ENCODE data around the gene C1orf56. TPM values are rescaled to one million over a fixed set of nuclear protein-coding genes. Genes with fewer than 3 reads are reported as not detected.
A peak's percentile ranks its signal among the peaks of the same experiment; 100 is the strongest.

C1orf56 gene
- total and polyA plus RNA-seq, 11 donors = 6.3 to 14.2 (median 7.8) TPM

GRCh38 chr1:151003180-151003579 is 44.4 kb upstream of the C1orf56 start:
- no peaks in the 10 kb centered on the region for H3K27me3 ChIP-seq
- peak overlapping the region in 11 of 12 donors; percentile 6 to 64 (median 49) for H3K27ac ChIP-seq
- TF ChIP-seq CTCF (IDR thresholded peaks at IDR 0.05) (no peak), POLR2A (IDR thresholded peaks at IDR 0.05) (no peak)
- intact Hi-C loops (cut with DNase I) = no loop called here
- H3K4me3 ChIP-seq = peak overlapping the region in 9 of 12 donors; percentile 55 to 84 (median 73)
- H3K4me1 ChIP-seq = peaks cover 12 to 86% (median 48%) of the 10 kb centered on the region in 12 donors
- ATAC-seq (no peak), DNase-seq (no peak)
- peaks cover 0 to 46% (median 42%) of the 10 kb centered on the region in 9 donors for H3K36me3 ChIP-seq
- H3K9me3 ChIP-seq = no peaks in the 10 kb centered on the region

- WGBS, 4 donors = 4 to 13% (median 9%) methylated on average over 4 of the region's 4 CpGs
Observed at GRCh38 chr1:151005729-151006319, 41.7 kb upstream of the C1orf56 start.

GRCh38 chr1:151006327-151007052 is 41.1 kb upstream of the C1orf56 start, which contains the start of gene MINDY1:
TSS of gene MINDY1 (minus strand) at chr1:151006902. CDS start at chr1:151002617, 4,285 bp downstream.
- Histone ChIP-seq H3K9me3 (no peaks in the 10 kb centered on the region), H3K27me3 (no peaks in the 10 kb centered on the region), H3K27ac (peak within 1 kb of the TSS; percentile 80 to 96 (median 91)), H3K36me3 (peaks cover 0 to 19% (median 11%) of the 10 kb centered on the region in 9 donors), H3K4me1 (peaks cover 12 to 89% (median 64%) of the 10 kb centered on the region in 12 donors), H3K4me3 (peak within 1 kb of the TSS; percentile 36 to 87 (median 75))
- WGBS, 4 donors = 0 to 2% (median 1%) methylated on average over 18 of the region's 18 CpGs
- peak; percentile 65 to 79 (median 78) for ATAC-seq
- DNase-seq = peak; percentile 72 to 83 (median 76)
- peak in 11 of 12 donors; percentile 10 to 72 (median 39) for TF ChIP-seq CTCF (IDR thresholded peaks at IDR 0.05)
- TF ChIP-seq POLR2A (IDR thresholded peaks at IDR 0.05) = peak in 1 of 2 donors; percentile 76
- intact Hi-C loops (cut with DNase I) = loop anchor here in 5 of 10 donors (1.0 to 5.0 kb wide), 5 partner anchors 29 to 141 kb away; partner anchors contain the start of genes CDC42SE1 (in 4 of the 5), C1orf56 (in 1 of the 5), GABPB2 (in 1 of the 5) and SEMA6C (in 1 of the 5)

More at GRCh38 chr1:151005729-151006319, 41.7 kb upstream of the C1orf56 start:
- ATAC-seq (no peak), DNase-seq (no peak)
- Histone ChIP-seq H3K4me1 (peaks cover 12 to 89% (median 59%) of the 10 kb centered on the region in 12 donors), H3K9me3 (no peaks in the 10 kb centered on the region), H3K27ac (peak overlapping the region; percentile 80 to 96 (median 91)), H3K36me3 (peaks cover 0 to 25% (median 18%) of the 10 kb centered on the region in 9 donors), H3K27me3 (no peaks in the 10 kb centered on the region), H3K4me3 (peak overlapping the region; percentile 36 to 84 (median 66))
- TF ChIP-seq CTCF (IDR thresholded peaks at IDR 0.05) = no peak
- no peak for TF ChIP-seq POLR2A (IDR thresholded peaks at IDR 0.05)
- intact Hi-C loops (cut with DNase I) = loop anchor here in 5 of 10 donors (1.0 to 5.0 kb wide), 5 partner anchors 29 to 141 kb away; partner anchors contain the start of genes CDC42SE1 (in 4 of the 5), C1orf56 (in 1 of the 5), GABPB2 (in 1 of the 5) and SEMA6C (in 1 of the 5)

All from heart left ventricle (tissue), 16 donors.